H1 (cell line): ENCODE results near the gene PTCSC3. TPM values are rescaled to one million over a fixed set of nuclear protein-coding genes. Genes with fewer than 3 reads are reported as not detected.

ENCODE experiments used
- EGR1 ChIP-seq: IDR thresholded peaks from 2 replicates; pipeline ENCODE4 v1.6.1; 2011; ENCODE audit warnings: low read depth, low read length, borderline replicate concordance
- SIRT6 ChIP-seq: IDR thresholded peaks from one replicate; pipeline ENCODE4 v1.7.1; 2012; ENCODE audit warnings: low read length, inconsistent platforms
- TAF7 ChIP-seq: optimal IDR thresholded peaks from 2 replicates; pipeline ENCODE3; 2011; ENCODE audit warnings: low read depth, mild to moderate bottlenecking, inconsistent platforms, low read length, moderate library complexity, borderline replicate concordance
- polyA plus RNA-seq, 7 experiments: library from polyadenylated mRNA; depleted of rRNA in 3 of 7; stranded (reverse) in 5 of 7; unstranded in 2 of 7; fragments of >200 nt in 5 of 7; fragments of 200-250 nt in 2 of 7; gene quantifications; 1 replicate in 5 of 7; 2 replicates in 1 of 7; 4 replicates in 1 of 7; pipeline versions ENCODE4 v1.2.1 to v1.2.3, GENCODE V29; 2011 to 2013; ENCODE audit warnings: missing spikeins in 2 of 7, mixed read lengths in 2 of 7
- total RNA-seq: library from RNA; stranded (reverse); fragmentation: NEBNext Ultra II Directional; extraction: Animal tissue kit (Norgen Biotek cat#: 25700); gene quantifications from 2 replicates; pipeline ENCODE4 v1.2.1, GENCODE V29; 2021

PTCSC3 gene
- total and polyA plus RNA-seq, 2 of the 8 experiments (the other 6 are each of a cell fraction or from before 2014, with no cell fraction given), result not detected

GRCh38 chr14:36183402-36183801 lies 6.9 kb upstream of the PTCSC3 start (continued):
- TF ChIP-seq SIRT6 (no peak), TAF7 (no peak), EGR1 (no peak)
